GM19351 (cell line): Measurements from ENCODE around the gene ARAP3.

Experiments
- ATAC-seq: cut with Tn5 transposase; IDR thresholded peaks from one replicate; pipeline ENCODE4 v1.9.1; 2021; ENCODE audit warnings: mild to moderate bottlenecking, moderate library complexity; ENCODE audit not compliant: unreplicated experiment

ARAP3 gene

DNA sequence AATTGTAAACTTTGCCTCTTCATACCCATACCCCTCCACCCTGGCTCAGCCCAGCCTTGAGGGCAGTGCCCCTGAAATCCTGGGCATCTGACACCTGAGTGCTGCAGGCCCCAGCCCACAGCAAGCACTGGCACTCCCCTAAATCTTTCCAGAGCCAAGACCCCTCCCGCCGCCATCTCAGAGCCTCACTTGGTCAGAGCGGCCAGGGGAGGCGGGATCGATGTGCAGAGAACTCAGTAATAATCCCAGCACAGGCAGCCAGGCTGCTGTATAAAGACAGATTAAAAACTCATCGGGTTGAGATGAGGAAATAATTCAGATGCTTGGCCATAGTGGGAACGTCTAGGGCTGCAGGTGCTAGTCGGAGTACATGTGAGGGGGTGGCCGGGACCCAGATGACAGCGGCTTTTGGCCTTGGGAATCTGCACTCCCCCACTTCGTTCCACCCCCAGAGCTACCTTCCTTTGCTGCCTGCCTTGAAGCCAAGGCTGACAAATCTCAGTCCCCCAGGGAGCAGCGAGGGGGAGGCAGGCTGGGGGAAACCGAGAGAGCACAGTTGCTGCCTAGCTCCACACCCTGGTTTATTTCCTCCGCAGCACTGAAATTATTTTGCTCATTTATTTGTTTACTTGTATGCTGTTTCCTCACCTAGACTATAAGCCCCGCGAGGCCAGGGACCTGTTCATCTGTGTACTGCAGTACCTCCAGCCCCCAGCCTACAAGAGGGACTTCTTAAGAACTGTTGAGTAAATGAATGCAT lies 19.5 kb upstream of the ARAP3 start:
- ATAC-seq = peak; percentile 68

DNA sequence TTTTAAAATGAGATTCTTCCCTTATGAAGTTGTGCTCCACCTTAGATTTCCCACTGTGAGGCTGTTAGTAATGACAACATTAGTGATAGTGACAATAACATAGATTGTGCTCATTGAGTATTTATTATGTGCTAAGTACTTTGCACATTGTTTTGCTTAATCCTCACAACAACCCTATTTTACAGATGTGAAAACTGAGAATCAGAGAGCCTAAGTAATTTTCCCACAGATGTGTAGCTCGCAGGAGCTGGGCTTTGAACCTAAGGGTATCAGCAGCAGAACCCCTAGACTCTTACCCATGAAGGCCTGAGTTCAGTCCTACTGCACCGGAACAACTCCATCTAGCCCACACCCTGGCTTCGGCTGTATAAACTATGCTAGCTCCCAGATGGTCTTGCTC lies 15.6 kb upstream of the ARAP3 start:
- no peak for ATAC-seq

DNA sequence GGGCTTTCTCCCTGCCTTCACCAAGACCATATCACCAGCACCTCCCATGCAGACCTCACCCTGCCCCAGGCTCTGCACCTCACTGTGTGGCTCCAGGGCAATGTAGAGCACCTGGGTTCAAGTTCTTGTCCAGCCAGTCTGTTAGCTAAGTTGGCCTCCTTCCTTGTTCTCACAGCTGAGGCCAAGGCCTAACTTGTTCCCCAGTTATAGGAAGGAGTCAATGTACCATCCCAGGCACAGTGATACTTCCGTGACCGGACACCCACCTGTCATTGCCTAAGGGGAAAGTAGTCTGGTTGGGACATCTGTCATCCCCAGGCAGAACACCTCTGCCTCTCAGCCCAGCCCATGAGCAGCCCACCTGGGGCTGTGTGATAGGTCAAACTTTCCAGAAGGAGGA lies 14.4 kb upstream of the ARAP3 start:
- ATAC-seq = no peak

DNA sequence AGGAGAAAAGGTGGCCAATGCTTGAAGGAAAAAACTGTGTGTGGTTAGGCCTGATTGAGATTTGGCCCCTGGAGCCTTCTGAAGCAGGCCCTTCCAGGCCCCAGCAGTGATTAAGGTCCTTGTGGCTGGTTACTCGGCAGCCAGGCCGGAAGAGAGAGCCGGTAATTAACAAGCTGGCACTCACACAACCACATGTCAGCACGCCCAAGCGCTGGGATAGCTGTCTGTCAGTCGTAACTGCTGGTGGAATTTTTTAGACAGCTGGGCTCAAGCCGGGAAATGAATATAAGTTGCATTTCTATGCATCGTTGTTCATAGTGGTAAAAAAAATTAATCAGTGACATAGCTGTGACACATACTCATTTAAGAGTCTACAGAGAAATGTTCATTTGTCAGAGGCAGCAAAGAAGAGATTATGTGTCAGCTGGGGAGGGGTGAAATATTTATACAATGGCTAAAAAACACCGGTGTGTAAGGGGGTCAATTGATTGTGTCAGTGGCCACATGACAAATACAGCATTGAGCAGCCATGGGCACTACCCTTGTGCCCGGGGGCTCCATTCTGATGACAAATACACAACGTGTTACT lies 13.7 kb upstream of the ARAP3 start:
- ATAC-seq = no peak

DNA sequence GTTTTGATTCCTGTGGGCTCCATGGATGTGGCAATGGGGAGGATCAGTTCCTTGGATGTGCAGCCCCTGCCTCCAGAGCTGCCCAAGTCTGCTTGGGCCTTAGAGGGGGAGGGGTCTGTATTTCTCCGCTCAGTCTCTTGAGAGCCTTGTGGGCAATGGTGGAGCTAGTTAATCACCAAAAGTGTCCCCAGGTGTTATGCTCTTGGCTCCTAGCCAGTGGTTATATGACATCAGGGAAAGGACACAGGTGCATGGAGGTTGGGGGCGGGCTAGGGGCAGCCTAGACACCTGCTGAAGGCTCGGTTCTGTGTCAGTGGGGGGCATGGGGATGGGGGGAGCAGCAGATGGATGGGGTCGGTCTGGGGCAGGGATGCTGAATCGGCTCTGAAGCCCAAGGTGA lies 12.4 kb upstream of the ARAP3 start:
- no peak for ATAC-seq

DNA sequence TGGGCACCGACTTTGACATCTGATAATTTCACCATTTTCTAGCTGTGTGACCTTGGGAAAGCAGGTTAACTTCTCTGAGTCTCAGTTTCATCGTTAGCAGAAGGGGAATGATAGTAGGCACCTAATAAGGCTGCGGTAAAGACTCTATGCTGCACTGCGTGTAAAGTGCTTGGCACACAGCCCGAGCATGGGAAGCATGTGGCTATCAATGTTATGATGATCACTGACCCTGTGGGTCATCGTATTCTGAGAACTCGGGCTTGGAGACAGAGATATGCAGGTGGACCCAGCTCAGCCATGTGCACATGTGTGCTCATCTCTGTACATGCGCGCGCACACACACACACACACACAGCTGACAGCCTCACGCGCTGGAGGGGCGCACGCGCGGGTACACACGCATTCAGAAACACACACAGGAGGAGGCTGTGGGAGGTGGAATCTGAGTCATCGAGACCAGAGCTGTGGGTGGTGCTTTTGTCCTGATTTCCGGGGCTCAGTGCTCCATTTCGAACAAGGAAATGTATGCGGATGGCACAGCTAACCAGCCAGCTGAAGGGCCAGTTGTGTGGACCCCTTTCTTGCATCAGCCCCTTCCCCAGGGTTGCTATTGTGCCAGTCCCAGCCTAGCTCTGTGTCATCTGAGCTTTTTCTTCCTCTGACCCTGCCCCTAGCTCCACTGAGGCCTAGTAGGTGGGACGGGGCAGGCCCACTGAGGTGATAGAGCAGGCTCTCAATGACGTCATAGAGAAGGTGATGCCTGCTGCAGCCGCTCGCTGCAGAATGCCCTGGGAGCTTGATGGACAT lies 11.1 kb upstream of the ARAP3 start:
- ATAC-seq = no peak

DNA sequence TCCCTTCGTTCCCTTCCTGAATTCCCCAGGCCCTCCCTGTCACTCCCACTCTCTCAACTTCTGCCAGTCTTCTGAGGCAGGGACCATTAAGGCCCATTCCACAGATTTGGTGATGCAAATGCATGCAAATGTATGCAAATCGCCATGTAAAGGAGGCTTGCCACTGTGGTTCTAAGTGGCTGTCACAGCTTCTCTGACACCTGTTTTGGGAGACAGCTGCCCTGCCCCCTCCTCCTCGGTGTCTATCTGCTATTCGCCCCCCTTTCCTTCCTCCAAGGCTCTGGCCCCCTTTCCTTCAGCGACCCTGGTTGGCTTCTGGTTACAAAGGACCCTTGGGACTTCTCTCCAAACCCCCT lies 10.5 kb upstream of the ARAP3 start:
- ATAC-seq = no peak

DNA sequence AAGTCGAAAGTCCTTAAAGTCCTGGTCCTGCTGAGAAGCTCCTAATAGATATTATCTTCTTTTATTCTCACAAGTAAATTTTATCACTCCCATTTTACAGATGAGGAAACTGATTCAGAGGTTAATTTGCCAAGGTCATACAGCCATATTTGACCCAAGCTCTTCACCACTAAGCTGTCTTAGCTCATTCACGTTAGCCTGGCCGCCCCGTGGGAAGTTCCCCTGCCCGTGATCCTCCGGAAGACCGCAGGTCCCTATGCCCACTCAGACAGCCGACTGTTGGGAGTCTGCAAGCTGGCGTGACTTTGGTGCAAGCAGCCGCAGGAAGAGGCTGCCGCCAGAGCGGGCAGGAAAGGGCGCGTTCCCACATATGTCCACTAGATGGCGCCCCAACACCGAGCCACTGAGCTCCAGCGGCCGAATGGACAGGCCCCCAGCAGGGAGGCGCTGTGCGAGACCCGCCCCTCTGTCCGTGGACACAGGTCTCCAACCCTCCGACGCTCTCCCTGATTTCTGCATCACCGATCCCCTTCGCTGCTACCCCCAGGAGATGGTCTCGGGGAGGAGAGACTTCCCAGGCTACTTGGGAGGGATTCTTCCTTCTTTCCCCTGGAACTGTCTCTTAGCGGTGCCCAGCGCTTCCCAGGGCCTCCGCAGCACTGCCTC lies 10.0 kb upstream of the ARAP3 start:
- ATAC-seq = peak; percentile 94

DNA sequence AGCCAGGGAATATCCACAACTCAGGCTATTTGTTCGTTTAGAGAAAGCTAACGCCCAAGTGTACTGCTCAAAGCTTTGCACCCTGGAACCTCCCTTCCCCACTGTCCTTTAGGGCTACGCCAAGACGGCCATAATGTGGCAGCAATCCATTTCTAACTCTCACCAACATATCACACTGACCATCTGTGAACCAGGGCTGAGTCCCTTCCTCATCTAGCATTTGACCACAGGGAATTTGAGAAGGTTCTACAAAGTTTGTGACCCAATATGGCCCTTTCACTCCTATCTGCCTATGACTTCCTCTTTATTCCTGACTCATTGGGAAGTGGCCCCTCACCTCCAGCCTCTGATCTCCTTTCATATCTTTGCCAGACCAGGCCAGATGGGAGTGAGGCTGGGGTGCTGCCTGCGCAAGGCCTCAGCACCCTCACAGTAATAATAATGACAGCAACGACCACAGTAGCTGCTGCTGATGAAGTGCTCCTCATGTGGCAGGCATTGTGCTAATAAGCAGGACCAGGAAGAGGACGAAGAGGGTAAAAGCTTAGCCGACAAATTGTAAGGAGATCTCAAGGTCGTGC lies 9.3 kb upstream of the ARAP3 start:
- ATAC-seq = no peak

DNA sequence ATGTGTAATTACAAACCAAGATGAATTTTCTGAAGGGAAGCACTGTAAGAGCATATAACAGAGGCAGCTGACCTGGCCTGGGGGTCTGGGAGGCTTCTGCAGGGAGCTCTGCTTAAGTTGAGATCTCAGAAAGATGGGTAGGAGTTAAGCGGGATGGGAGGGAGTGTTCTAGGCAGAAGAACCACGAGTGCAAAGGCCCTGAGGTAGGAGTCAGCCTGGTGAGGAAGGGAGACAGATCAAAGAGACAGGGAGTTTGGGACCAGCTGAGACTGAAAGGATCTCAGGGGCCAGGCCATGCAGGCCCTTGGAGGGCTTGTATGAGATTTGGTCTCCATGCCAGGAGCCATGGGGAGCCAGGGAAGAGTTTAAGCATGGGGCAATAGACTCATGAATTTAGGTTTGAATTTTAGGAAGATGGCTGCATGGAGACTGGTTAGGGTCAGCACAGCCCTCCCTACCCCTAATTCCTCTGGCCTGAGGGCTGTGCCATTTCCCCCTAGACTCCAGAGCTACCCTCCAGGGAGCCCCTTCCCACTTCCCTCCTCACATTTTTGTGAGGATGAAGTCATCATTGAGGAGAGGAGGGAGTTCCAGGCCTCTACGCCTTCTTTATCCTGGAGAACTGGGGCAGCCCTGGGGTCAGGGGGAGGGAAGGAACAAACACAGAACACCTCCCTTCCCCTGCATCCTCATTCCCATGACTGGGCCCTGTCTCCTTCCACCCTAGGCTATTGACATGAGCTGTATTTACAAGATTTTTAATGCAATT lies 4.8 kb upstream of the ARAP3 start:
- ATAC-seq = no peak

DNA sequence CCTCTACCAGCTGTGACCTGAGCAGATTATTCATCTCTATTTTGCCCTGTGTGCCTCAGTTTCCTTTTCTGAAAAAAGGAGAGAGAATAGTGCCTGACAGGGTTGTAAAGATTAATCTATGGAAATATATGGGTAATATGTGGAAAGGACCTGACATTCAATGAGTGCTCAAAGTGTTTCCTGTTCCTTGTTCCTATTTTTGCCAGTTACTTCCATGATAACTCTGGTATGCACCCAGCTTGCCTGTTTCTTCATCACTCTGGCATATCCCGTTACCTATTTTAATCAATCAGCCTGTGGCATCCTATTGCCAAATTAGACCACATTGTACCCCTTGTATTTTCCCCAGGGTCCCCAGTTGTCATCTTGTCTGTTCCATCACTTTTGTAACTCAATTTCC lies 3.6 kb upstream of the ARAP3 start:
- ATAC-seq = no peak

DNA sequence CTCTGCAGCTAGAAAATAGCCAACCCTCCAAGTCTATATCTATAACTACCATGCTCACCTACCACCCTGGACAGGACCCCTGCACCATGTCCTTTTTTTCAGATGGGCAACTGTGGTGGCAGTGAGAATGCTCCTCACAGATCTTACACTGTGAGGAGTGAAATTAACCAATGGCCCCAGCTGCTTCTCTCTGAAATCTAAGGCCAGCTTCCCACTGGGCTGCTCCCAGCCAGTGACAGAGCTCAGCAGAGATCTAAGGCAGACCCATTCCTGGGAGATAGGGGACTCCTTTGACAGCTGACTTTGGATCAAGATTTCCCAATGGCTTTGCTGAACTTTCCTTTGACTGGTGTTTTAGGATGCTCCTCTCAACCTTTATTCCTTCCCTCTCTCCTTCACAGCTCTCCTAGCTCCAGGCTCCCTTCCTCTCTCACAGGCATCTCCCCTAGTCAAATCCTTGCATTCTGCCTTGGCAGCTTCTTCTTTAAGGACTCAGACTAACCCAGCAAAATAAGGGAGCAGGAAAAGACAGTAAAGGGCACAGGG lies 1.6 kb upstream of the ARAP3 start:
- no peak for ATAC-seq

DNA sequence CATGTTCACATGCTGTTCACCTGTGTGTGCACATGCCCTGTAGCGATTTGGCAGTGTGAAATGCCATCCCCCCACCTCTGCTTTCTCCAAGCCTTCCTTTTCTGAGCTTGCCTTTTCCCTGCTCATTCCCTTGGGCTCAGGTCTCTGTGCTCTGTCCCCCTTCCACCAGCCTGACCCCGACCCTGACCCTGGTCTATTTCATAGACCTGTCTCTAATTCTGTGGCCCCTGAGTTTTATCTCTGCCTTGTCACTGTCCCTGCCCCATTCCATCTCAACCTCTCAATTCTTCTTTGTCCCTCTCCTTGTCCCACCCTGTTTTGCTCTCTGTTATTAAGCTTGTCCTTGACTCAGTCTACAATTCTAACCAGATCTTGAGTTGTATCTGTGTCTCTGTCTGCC lies 735 bp downstream of the ARAP3 start:
- no peak for ATAC-seq

DNA sequence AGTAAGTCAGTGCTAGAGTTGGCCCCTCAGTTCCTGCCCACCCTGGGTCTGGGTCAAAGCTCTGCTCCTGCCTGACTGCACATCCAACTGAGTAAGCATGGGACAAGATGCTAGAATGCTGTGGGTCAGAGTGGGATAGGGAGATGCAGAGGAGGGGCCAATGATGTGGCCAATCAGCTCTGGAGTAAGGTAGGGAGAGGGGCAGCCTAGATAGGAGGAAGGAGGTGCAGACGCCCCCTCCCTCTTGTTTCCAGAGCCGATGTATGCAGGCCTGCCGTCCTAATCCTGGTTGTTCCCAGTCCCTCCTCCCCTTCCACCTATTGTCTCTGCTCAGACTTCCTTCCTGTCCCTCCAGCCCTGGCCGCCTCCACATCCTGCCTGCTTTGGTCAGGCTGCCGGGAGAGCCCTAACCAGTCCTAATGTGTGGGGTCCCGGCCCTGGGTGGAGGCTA lies 1.3 kb downstream of the ARAP3 start:
- ATAC-seq = no peak

DNA sequence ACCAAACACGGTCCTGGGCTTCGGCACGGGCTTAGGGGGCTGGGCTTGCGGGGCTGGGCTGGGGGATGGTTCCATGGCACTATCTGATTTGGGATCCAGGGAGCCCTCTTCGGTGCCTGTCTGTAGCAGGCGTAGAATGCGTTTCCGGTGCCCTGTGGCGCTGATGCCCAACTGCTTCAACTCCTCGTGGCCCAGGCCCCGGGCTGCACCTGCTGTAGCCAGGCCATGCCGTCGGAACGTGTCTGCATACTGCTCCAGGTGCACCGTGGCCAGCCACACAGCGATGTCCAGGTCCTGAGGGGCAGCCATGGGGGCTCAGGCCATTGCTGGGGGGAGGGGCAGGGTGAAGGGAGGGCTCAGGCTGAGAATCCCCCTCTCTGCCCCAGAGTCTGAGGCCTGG lies 1.9 kb downstream of the ARAP3 start:
- no peak for ATAC-seq

DNA sequence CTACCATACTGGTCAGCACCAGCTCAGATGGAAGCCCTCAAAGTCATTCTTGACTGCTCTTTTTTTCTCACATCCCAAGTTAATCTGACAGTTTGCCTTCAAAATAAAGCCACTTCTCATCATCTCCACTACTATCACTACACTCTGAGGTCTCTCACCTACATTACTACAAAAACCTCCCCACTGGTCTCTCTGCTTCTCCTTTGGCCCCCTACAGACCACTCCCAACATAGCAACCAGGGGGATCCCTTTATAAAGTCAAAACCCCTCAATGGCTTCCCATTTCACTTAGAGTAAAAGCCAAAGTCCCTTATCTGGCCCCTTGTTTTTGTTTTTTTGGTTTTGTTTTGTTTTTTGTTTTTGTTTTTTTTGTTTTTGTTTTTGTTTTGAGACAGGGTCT lies 4.6 kb downstream of the ARAP3 start:
- no peak for ATAC-seq

DNA sequence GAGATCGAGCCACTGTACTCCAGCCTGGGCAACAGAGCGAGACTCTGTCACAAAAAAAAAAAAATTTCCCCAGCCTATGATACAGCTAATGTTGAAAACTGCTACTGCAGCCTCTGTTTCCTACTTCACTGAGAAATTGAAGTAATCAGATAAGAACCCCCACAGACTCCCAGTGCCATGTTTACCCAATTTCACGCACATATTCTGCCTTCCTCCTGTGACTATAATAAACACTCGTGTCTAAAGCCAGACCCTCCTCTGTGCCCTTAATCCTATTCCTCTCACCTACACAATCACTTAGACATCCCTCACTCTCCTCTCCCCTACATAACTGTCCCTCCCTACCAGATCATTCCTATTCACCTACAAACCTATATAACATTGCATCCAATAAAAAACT lies 6.4 kb downstream of the ARAP3 start:
- no peak for ATAC-seq

DNA sequence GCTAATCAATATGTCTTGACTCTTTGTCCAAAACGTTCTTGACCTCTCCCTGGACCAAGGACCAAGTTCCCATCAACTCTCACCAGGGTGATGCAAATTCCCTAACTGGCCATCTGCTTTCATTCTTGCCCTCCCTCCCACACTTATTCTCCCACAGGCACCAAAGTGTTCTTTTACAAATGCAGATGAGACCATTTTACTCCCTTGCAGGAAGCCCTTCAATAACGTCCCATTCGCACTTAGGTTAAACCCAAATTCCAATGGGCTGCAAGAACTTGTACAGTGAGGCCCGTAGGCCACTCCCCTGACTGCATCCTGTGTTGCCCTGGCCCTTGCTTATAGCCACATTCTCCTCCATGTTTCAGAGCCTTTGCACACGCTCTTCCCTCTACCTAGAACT lies 7.3 kb downstream of the ARAP3 start:
- ATAC-seq = no peak

DNA sequence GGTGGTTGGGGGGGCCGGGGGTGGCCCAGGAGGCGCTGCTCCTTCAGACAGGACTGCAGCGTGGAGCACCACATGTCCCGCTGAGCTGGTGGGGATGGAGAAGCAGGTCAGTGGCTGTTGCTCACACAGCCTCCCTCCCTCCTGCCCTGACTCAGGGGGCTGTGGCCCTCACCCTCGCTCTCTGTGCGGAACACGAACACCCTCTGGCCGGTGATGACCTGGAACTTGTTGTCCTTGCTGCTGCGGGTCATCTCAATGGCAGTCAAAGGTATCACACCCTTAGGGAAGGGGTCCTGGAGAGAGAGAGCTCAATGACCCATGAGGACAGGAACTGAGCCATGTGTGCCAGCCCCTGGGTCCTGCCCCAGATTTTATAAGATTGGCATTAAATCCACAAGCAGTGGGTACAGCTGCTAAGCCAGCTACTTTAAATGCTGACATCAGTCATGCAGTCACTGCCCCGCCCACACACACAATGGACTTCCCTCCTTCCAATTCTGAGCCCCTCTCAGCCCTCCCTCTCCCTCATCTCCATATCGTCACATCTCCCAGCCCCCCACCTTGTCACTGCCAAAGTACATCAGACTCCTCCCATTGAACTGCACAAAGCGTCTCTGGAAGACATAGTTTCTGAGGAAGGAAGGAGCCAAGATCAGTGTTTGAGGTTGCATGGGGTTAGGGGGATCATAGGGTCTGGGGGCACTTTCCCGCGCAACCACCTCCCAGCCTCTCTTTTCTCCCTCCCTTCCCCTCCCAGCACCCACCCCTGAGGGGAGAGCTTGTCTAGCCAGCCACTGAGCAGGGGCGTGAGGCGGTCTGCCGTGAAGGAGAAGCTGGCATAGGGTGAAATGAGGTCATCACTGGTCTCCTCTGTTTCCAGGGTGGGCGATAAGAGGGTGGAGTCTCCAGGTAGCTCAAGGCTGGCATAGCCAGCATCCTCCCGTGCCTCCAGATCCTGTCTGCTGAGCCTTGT lies 8.9 kb downstream of the ARAP3 start:
- ATAC-seq = no peak
